MCF 10A (cell line): ENCODE measurements around the gene OR2D2. TPM values are rescaled to one million over a fixed set of nuclear protein-coding genes. Genes with fewer than 3 reads are reported as not detected.

Source experiments
- Bru-seq: library from RNA; stranded (reverse); fragments of 400-500 nt; gene quantifications from one replicate; lab custom pipeline; 2021; lab: Mats Ljungman, UMichigan
- BruChase-seq, 2 experiments: library from RNA; stranded (reverse); fragments of 400-500 nt; gene quantifications; one replicate each; lab custom pipeline; 2021; lab: Mats Ljungman, UMichigan
- BruUV-seq: library from RNA; stranded (reverse); fragments of 400-500 nt; replicated peaks from 2 replicates; lab custom pipeline; 2021; lab: Mats Ljungman, UMichigan
- CTCF ChIA-PET: fragments of 300-600 bp; sonication (Branson Sonifier 250); formaldehyde crosslinking; extraction: SDS; loops from one replicate; lab custom pipeline; 2021; ENCODE audit warnings: antibody characterized with exemption, inconsistent platforms; lab: Yijun Ruan, JAX
- POLR2A ChIA-PET: fragments of 300-600, 350-650 bp; sonication (Branson Sonifier 250); formaldehyde crosslinking; extraction: SDS; loops from one replicate; lab custom pipeline; 2020; ENCODE audit warnings: antibody characterized with exemption, inconsistent platforms; lab: Yijun Ruan, JAX
- DNase-seq: peaks from one replicate; pipeline ENCODE4 v3.0.0-alpha.2; 2018; ENCODE audit not compliant: unreplicated experiment
- H3K27ac Mint-ChIP-seq: one replicate; pipeline ENCODE4 v1.8.0; 2022; ENCODE audit warnings: mild to moderate bottlenecking, low read depth, mixed read lengths; ENCODE audit not compliant: unreplicated experiment
- H3K27me3 Mint-ChIP-seq: one replicate; pipeline ENCODE4 v1.8.0; 2022; ENCODE audit warnings: mixed read lengths; ENCODE audit not compliant: insufficient read depth, unreplicated experiment
- H3K36me3 Mint-ChIP-seq: one replicate; pipeline ENCODE4 v1.8.0; 2022; ENCODE audit warnings: mild to moderate bottlenecking, moderate library complexity, mixed read lengths; ENCODE audit not compliant: insufficient read depth, unreplicated experiment
- H3K4me1 Mint-ChIP-seq: one replicate; pipeline ENCODE4 v1.8.0; 2022; ENCODE audit warnings: mixed read lengths; ENCODE audit not compliant: insufficient read depth, unreplicated experiment
- H3K4me3 Mint-ChIP-seq: one replicate; pipeline ENCODE4 v1.8.0; 2022; ENCODE audit warnings: mild to moderate bottlenecking, moderate library complexity, mixed read lengths; ENCODE audit not compliant: unreplicated experiment
- H3K9me3 Mint-ChIP-seq: one replicate; pipeline ENCODE4 v1.8.0; 2022; ENCODE audit warnings: mixed read lengths; ENCODE audit not compliant: unreplicated experiment
- CTCF ChIP-seq: fragments of 200-600 bp; IDR thresholded peaks from one replicate; pipeline ENCODE4 v1.8.0; 2022; ENCODE audit warnings: antibody characterized with exemption, mild to moderate bottlenecking; ENCODE audit not compliant: unreplicated experiment
- intact Hi-C: fragments of 100-400 bp; cut with micrococcal nuclease; formaldehyde crosslinking; loops from 2 replicates; pipeline ENCODE4 v1.14.1; 2022
- long read RNA-seq: library from polyadenylated mRNA; stranded (forward); transcript quantifications from one replicate; pipeline ENCODE4 v2.0.0, GENCODE V29; 2022
- total RNA-seq: library from RNA; stranded (reverse); gene quantifications from 2 replicates; pipeline ENCODE4 v1.2.3, GENCODE V29; 2022

Gene OR2D2
- total RNA-seq (0.37 and 0.56 TPM in 2 replicates), Bru-seq, nascent RNA (percentile 43 among the genes with signal in this experiment), BruChase-seq, experiment 1, labeled RNA remaining after a 6-hour chase (percentile 60 among the genes with signal in this experiment), BruChase-seq, experiment 2, labeled RNA remaining after a 2-hour chase (percentile 61 among the genes with signal in this experiment)
- long read RNA-seq = 0 reads

GRCh38 chr11:6892400-6892799, at the start of gene OR2D2:
Gene OR2D2, minus strand, starts transcription at chr11:6892500. Its CDS starts 0 bp downstream, at chr11:6892500.
- H3K9me3 Mint-ChIP-seq = no peaks in the 10 kb centered on the region
- intact Hi-C loops = no loop called here
- no peaks in the 10 kb centered on the region for H3K27me3 Mint-ChIP-seq
- no peak within 1 kb of the TSS for H3K27ac Mint-ChIP-seq
- no peak for TF ChIP-seq CTCF
- H3K36me3 Mint-ChIP-seq = no peaks in the 10 kb centered on the region
- no peak within 1 kb of the TSS for H3K4me3 Mint-ChIP-seq
- DNase-seq = no peak
- H3K4me1 Mint-ChIP-seq = no peaks in the 10 kb centered on the region
- ChIA-PET POLR2A (no interaction called here), CTCF (no interaction called here)
- BruUV-seq = no TSS peak

- no TSS peak for BruUV-seq
- DNase-seq = no peak
- Mint-ChIP-seq H3K4me3 (no peak overlapping the region), H3K4me1 (no peaks in the 10 kb centered on the region), H3K9me3 (no peaks in the 10 kb centered on the region), H3K36me3 (peaks cover 7% of the 10 kb centered on the region), H3K27ac (no peak overlapping the region), H3K27me3 (no peaks in the 10 kb centered on the region)
- TF ChIP-seq CTCF = no peak
- ChIA-PET POLR2A (no interaction called here), CTCF (no interaction called here)
- intact Hi-C loops = no loop called here
Observed at GRCh38 chr11:6941970-6942369, 49.7 kb upstream of the OR2D2 start.

GRCh38 chr11:6932145-6932544, 39.8 kb upstream of the OR2D2 start:
- peaks cover 36% of the 10 kb centered on the region for H3K36me3 Mint-ChIP-seq
- ChIA-PET POLR2A (no interaction called here), CTCF (interaction anchor here (0.6 to 1.2 kb wide), 2 partner anchors 95 to 547 kb away, joined by 3 read pairs; no protein-coding TSS in a partner anchor)
- no TSS peak for BruUV-seq
- TF ChIP-seq CTCF = no peak
- no peak for DNase-seq
- intact Hi-C loops = no loop called here
- H3K9me3 Mint-ChIP-seq = no peaks in the 10 kb centered on the region
- no peak overlapping the region for H3K27ac Mint-ChIP-seq
- H3K27me3 Mint-ChIP-seq = no peaks in the 10 kb centered on the region
- no peak overlapping the region for H3K4me3 Mint-ChIP-seq
- peaks cover 13% of the 10 kb centered on the region for H3K4me1 Mint-ChIP-seq

GRCh38 chr11:6931146-6931713, 38.9 kb upstream of the OR2D2 start:
- intact Hi-C loops = no loop called here
- H3K4me3 Mint-ChIP-seq = no peak overlapping the region
- POLR2A ChIA-PET = no interaction called here
- H3K4me1 Mint-ChIP-seq = peaks cover 14% of the 10 kb centered on the region
- no peaks in the 10 kb centered on the region for H3K27me3 Mint-ChIP-seq
- H3K36me3 Mint-ChIP-seq = peaks cover 36% of the 10 kb centered on the region
- BruUV-seq = no TSS peak
- CTCF ChIA-PET = interaction anchor here (0.5 kb wide), 1 partner anchor 15 kb away, joined by 3 read pairs; no protein-coding TSS in a partner anchor
- H3K9me3 Mint-ChIP-seq = no peaks in the 10 kb centered on the region
- H3K27ac Mint-ChIP-seq = no peak overlapping the region
- no peak for DNase-seq
- no peak for TF ChIP-seq CTCF
